IPS-15b (cell line): ENCODE measurements around the gene FNDC3B.

ENCODE experiments used
- H3K27me3 ChIP-seq: one replicate; pipeline ENCODE4 v1.6.1; 2013; ENCODE audit warnings: low read length; ENCODE audit not compliant: control insufficient read depth, insufficient read depth
- H3K36me3 ChIP-seq: one replicate; pipeline ENCODE4 v1.6.1; 2013; ENCODE audit warnings: low read length; ENCODE audit not compliant: control insufficient read depth, insufficient read depth
- H3K4me1 ChIP-seq: one replicate; pipeline ENCODE4 v1.6.1; 2013; ENCODE audit warnings: mild to moderate bottlenecking, low read length; ENCODE audit not compliant: control insufficient read depth, insufficient read depth
- H3K4me3 ChIP-seq: one replicate; pipeline ENCODE4 v1.5.1; 2013; ENCODE audit warnings: low read depth, low read length
- H3K9ac ChIP-seq: one replicate; pipeline ENCODE4 v1.6.1; 2013; ENCODE audit warnings: low read depth, mild to moderate bottlenecking, low read length
- H3K9me3 ChIP-seq: one replicate; pipeline ENCODE4 v1.6.1; 2013; ENCODE audit warnings: mild to moderate bottlenecking, low read length; ENCODE audit not compliant: control insufficient read depth, insufficient read depth

FNDC3B gene

DNA sequence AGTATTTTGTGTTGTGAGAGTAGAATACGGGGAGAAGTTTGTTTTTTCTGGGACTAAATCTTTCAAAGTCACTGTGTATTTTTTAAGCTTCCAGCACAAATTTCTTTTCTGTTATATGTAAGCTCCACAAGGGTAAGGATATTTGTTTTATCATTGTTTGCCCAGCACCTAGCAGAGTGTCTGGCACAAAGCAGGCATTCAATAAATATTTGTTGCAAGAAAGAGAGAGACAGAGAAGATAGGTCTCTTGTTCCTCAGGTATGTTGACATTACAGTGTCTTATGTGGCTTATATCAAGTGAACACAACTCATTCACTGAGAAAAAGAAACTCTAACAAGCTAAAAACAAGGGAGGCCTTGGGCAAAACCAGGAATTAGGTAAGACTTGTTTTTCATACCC, 26.6 kb upstream of the FNDC3B start:
- Histone ChIP-seq H3K9ac (no peak overlapping the region), H3K4me3 (no peak overlapping the region), H3K27me3 (no peaks in the 10 kb centered on the region), H3K9me3 (no peaks in the 10 kb centered on the region), H3K36me3 (no peaks in the 10 kb centered on the region), H3K4me1 (peaks cover 3% of the 10 kb centered on the region)

DNA sequence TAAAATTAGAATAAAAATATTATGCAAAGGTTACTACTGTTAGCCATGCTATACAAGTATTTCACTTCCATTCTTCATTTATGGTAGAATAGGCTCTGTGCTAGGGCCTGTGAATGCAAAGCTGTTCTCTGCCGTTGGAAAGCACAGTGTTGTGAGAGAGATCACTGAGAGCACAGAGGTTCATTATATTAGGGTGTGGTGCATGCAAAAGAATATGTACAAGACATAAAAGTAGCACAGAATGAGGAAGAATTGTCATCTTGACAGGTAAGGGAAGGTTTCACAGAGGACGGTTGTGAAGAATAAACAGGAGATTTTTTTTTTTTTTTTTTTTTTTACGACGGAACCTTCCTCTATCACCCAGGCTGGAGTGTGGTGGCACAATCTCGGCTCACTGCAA, 25.2 kb upstream of the FNDC3B start:
- Histone ChIP-seq H3K4me1 (peaks cover 3% of the 10 kb centered on the region), H3K9me3 (no peaks in the 10 kb centered on the region), H3K36me3 (no peaks in the 10 kb centered on the region), H3K9ac (no peak overlapping the region), H3K27me3 (no peaks in the 10 kb centered on the region), H3K4me3 (no peak overlapping the region)

DNA sequence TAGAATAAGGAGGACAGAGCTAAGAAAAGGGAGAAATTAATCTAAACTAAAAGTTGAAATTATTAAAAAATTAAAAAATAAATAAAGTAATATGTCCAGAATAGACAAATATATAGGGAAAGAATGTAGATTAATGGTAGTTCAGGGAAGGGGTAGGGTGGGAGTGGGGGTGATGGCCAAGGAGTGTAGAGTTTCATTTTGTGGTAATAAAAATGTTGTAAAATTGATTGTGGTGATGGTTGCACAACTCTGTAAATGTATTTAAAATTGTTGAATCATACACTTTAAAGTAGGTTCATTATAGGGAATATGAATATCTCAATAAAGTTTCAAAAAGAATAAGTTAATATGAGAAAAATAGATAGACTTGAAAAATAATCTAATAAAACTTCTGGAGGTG, 21.0 kb upstream of the FNDC3B start:
- Histone ChIP-seq H3K9me3 (no peaks in the 10 kb centered on the region), H3K9ac (no peak overlapping the region), H3K4me3 (no peak overlapping the region), H3K27me3 (no peaks in the 10 kb centered on the region), H3K4me1 (no peaks in the 10 kb centered on the region), H3K36me3 (no peaks in the 10 kb centered on the region)

DNA sequence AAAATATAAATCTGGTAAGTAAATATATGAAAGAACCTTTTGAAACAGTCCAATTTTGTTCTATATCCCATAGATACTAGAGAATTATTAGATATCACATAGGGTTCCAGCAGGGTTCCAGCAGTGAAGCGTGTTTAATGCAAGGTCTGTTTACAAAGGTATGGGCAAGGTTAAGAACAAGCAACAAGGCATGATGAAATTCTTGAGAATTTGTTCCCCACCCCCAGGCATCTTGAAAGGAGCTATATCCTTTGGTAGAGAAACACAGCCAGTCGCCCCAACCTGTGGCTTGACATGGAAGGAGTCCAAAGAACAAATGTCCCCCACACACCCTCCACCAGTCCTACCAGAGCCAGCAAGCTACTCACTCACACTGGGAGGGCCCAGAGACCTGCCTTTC, 18.6 kb upstream of the FNDC3B start:
- H3K4me3 ChIP-seq = no peak overlapping the region

DNA sequence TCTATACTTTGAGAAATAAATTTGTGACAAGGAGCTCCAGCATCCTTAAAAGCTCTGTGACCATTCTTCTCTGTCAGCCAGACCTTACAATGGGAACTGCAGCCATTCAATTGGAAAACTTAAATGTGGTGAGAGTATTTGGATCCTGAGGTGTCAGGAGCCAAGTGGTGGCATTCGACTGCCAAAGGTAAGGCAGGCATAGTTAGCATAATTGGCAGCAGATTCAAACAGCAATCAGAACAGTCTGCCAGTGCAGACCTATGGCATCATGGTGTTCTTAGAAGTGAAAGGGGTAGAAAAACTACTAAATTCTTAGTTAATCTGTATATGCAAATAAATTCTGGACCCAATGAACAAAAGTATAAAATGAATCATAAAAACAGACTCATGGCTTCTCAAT, 18.2 kb upstream of the FNDC3B start:
- no peaks in the 10 kb centered on the region for H3K9me3 ChIP-seq
- no peak overlapping the region for H3K4me3 ChIP-seq
- no peak overlapping the region for H3K9ac ChIP-seq
- H3K36me3 ChIP-seq = no peaks in the 10 kb centered on the region
- no peaks in the 10 kb centered on the region for H3K27me3 ChIP-seq
- H3K4me1 ChIP-seq = no peaks in the 10 kb centered on the region

More for the DNA sequence above, 18.6 kb upstream of the FNDC3B start:
- no peaks in the 10 kb centered on the region for H3K9me3 ChIP-seq
- no peaks in the 10 kb centered on the region for H3K36me3 ChIP-seq
- H3K9ac ChIP-seq = no peak overlapping the region
- H3K27me3 ChIP-seq = no peaks in the 10 kb centered on the region
- no peaks in the 10 kb centered on the region for H3K4me1 ChIP-seq

DNA sequence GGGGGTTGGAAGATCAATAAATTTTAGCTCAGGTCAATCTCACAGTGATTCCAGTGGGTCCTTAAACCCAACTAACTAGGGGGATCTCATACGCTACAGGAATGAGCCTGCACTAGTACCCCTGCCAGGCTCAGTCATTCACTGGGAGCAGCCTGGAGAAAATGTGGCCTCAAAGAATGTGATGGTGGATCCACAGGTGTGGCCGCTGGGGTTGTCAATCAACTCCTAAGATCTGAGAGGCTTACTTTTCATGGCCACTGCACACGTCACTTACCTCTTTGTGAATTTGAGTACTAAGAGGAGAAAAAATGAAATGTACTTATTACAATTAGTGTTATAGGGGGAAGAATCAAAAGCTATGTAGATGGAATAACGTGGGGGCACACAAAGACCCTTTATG, 17.5 kb upstream of the FNDC3B start:
- no peak overlapping the region for H3K4me3 ChIP-seq
- H3K4me1 ChIP-seq = no peaks in the 10 kb centered on the region
- H3K9me3 ChIP-seq = no peaks in the 10 kb centered on the region
- H3K27me3 ChIP-seq = no peaks in the 10 kb centered on the region
- H3K36me3 ChIP-seq = no peaks in the 10 kb centered on the region
- no peak overlapping the region for H3K9ac ChIP-seq

DNA sequence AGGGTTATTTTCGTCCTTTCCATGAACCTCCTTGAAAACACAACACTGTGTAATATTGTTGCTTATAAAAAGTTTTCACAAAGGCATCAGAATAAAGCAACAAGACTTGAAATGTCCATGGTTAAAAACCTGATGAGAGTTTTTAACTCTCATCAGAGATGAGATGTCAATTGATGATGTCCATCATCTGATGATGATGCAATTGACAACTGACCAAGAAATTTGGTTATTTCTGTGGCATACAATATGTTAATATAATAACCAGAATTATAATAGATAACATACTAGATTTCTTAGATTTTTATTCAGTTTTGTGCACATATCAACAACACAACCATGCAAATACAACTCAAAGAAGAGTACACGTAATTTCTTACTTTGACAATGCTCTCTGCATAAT, 15.5 kb upstream of the FNDC3B start:
- Histone ChIP-seq H3K9me3 (no peaks in the 10 kb centered on the region), H3K27me3 (no peaks in the 10 kb centered on the region), H3K4me3 (no peak overlapping the region), H3K36me3 (no peaks in the 10 kb centered on the region), H3K9ac (no peak overlapping the region), H3K4me1 (no peaks in the 10 kb centered on the region)

DNA sequence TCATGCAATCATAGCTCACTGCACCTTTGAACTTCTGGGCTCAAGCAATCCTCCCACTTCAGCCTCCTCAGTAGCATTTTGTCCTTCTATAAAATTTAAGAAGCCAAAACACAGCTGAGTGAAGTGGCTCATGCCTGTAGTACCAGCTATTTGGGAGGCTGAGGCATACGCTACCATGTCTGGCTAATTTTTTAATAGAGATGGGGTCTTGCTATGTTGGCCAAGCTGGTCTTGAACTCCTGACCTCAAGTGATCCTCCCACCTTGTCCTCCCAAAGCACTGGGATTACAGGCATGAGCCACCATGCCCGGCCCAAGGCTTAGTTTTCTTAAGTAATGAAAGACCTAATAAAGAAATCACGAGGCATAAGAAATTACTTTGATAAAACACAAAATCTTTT, 14.7 kb upstream of the FNDC3B start:
- Histone ChIP-seq H3K4me1 (no peaks in the 10 kb centered on the region), H3K9ac (no peak overlapping the region), H3K36me3 (no peaks in the 10 kb centered on the region), H3K4me3 (no peak overlapping the region), H3K27me3 (no peaks in the 10 kb centered on the region), H3K9me3 (no peaks in the 10 kb centered on the region)

DNA sequence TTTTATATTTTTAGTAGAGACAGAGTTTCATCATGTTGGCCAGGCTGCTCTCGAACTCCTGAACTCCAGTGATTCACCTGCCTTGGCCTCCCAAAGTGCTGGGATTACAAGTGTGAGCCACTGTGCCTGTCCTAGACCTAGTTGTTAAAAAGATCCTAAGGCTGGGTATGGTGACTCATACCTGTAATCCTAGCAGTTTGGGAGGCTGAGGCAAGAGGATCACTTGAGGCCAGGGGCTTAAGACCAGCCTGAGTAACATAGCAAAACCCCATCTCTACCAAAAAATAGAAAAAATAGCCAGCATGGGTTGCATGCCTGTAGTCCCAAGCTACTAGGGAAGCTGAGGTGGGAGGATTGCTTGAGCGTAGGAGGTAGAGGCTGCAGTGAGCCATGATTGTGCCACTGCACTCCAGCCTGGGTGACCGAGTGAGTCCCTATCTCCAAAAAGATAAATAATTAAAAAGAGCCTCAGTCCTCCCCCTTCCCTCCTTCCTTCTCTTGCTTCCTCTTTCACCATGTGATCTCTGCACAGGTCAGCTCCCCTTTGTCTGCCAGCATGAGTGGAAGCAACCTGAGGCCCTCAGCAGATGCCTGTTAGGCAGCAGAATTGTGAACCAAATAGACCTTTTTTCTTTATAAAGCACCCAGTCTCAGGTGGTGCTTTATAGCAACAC, 9.8 kb upstream of the FNDC3B start:
- no peaks in the 10 kb centered on the region for H3K9me3 ChIP-seq
- H3K36me3 ChIP-seq = no peaks in the 10 kb centered on the region
- no peak overlapping the region for H3K9ac ChIP-seq
- no peak overlapping the region for H3K4me3 ChIP-seq
- H3K4me1 ChIP-seq = peaks cover 2% of the 10 kb centered on the region
- H3K27me3 ChIP-seq = no peaks in the 10 kb centered on the region

DNA sequence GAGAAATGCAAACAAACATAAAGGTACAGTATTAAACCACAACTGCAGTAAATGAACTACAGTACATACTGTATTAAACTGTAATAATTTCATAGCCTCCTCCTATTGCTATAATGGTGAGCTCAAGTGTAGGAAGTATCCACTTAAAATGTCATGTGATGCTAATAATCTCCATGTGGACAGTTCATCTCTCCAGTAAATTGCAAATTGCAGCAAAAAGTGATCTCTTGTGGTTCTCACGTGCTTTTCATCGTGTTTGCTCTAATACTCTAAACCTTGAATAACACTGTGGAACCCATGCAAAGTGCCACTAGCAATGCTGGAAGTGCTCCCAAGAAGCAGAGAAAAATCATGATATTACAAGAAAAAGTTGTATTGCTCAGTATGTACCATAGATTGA, 9.2 kb upstream of the FNDC3B start:
- no peak overlapping the region for H3K4me3 ChIP-seq
- H3K9me3 ChIP-seq = no peaks in the 10 kb centered on the region
- H3K27me3 ChIP-seq = no peaks in the 10 kb centered on the region
- H3K36me3 ChIP-seq = no peaks in the 10 kb centered on the region
- no peak overlapping the region for H3K9ac ChIP-seq
- H3K4me1 ChIP-seq = peaks cover 3% of the 10 kb centered on the region

DNA sequence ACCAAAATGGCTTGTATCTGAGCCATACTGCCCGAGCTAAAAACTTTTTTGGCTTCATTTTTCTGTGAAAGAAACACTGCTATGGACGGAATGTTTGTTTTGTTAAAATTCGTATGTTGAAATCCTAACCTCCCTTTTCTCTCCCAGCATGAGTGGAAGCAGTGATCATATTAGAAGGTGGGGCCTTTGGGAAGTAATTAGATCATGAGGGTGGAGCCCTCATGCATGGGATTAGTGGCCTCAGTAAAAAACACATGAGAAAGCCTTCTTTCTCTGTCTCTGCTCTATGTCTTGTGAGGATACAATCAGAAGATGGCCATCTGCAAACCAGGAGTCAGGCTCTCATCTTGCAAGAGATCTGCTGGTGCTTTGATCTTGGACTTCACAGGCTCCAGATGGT, 7.4 kb upstream of the FNDC3B start:
- H3K27me3 ChIP-seq = no peaks in the 10 kb centered on the region
- H3K9me3 ChIP-seq = no peaks in the 10 kb centered on the region
- H3K4me3 ChIP-seq = no peak overlapping the region
- H3K36me3 ChIP-seq = no peaks in the 10 kb centered on the region
- no peak overlapping the region for H3K9ac ChIP-seq
- peaks cover 5% of the 10 kb centered on the region for H3K4me1 ChIP-seq

DNA sequence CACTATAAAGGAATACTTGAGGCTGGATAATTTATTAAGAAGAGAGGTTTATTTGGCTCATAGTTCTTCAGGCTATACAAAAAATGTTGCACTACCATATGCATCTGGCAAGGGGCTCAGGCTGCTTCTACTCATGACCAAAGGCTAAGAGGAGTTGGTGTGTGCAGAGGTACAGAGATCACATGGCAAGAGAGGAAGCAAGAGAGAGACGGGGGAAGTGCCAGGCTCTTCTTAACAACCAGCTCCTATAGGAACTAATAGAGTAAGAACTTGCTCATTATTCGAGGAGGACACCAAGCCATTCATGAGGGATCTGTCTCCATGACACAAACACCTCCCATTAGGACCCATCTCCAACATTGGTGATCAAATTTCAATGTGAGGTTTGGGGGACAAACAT, 6.0 kb upstream of the FNDC3B start:
- H3K9ac ChIP-seq = no peak overlapping the region
- H3K9me3 ChIP-seq = no peaks in the 10 kb centered on the region
- H3K4me3 ChIP-seq = no peak overlapping the region
- no peaks in the 10 kb centered on the region for H3K27me3 ChIP-seq
- no peaks in the 10 kb centered on the region for H3K36me3 ChIP-seq
- H3K4me1 ChIP-seq = peaks cover 5% of the 10 kb centered on the region
